HPDE6-E6E7 (cell line): Measurements from ENCODE around the gene CD247.
"Not testable (repeated sequence)": the region's sequence is repeated elsewhere in the genome, so short reads cannot be mapped to it uniquely, and the experiment has no call there.

Experiments
- DNase-seq: peaks from one replicate; pipeline ENCODE4 v3.0.0; 2011; ENCODE audit warnings: missing footprints; ENCODE audit errors: extremely low spot score

The CD247 gene

DNA sequence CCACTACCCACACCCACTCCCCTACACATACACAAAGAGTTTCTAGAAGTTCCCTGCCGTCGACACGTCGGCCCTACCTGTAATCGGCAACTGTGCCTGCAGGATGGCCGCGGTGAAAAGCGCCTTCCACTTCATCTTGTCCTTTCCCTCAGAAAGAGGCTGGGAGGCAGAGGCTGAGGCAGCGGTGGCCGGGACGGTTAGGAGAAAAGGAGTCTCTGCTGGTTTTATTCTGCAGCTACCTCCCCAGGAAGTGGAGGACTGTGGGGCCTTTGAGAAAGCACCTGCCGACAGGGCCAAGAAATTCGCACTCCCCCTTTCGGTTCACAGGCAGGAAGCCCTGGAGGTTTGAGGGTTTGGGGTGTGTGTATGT lies at the start of gene CD247:
Gene CD247, minus strand, starts transcription at position 199 of the 370 bp plus-strand sequence. Its CDS starts 64 bp downstream, at position 135.
- no peak for DNase-seq

DNA sequence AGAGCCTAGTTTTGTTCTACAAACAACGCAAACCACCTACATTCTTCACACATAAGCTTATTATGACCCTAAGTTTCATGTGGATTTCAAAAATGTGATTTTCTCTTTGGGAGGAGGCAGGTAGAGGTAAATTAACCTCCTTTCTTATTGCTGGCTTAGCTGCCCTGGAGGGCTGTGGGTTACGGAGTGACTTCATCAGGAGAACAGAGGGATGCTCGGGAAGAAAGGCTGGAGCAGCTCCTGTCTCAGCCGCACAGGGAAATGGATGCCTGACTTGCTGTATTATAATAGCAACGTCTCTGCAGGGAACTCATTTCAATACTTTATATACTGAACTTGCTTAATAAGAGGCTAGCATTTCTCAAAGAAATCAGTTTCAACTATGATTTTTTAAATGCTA lies 49.3 kb upstream of the CD247 start:
- DNase-seq = no peak

DNA sequence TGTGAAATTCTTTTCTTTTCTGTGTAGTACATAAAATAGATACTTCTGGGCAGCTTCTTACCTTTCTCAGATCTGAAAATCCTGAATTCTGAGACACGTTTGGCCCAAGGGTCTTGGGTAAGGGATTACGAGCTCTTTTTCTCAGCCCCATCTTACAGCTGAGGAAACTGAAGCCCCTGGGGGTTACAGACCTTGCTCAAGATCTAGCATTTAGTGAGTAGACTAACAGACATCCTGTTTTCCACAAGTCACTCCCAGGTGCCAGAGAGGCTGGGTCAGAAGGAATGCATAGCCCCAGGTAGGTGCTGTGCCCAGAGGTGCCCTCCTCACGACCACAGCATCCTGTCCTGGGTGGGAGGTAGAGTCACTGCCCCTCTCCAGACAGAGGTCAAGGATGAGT lies 48.4 kb upstream of the CD247 start:
- DNase-seq = no peak

DNA sequence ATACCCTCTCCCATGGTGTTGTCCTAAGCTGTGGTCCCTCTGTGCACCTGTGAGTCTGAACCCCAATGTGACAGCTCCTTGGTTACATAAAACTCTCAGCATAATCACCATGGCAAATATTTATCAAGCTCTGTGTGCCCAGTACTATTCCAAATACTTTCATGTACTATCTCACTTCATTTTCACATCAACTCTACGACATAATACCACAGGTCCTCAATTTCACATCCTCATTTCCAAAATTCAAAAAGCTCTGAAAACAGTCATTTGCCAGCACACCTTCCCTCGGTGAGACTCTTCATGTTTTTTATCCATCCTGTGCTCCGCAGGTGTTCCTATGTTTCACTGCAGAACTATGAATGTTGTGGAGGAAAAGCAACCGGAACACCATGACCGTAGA lies 47.6 kb upstream of the CD247 start:
- no peak for DNase-seq

DNA sequence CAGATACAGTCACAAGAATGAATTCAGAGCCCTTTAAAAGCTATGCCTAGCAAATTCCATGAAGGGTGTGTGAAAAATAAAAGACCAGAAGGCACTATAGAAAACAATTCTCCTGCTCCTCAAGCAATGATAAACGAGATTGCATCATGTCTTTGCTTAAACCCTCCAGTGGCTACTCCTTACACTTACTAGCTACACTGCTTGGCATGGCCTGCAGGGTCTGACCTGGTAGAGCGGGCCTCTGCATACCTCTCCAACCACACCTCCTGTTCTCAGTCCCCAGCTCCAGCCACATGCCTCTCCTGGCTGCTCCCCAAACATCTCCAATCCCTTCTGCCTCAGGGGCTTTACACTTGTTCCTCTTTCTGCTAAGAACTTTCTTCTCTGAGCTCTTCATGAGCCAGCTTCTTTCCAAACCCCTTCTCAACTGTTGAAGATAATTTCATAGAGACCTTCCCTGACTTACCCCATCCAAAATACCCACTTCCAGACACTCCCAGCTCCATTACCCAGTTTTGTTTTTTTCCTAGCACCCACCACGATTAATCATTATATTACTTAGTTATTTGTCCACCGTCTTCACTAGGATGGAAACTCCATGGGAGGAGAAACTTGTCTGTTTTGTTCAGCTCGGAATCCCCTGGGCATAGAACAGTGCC lies 46.4 kb upstream of the CD247 start:
- DNase-seq = no peak

DNA sequence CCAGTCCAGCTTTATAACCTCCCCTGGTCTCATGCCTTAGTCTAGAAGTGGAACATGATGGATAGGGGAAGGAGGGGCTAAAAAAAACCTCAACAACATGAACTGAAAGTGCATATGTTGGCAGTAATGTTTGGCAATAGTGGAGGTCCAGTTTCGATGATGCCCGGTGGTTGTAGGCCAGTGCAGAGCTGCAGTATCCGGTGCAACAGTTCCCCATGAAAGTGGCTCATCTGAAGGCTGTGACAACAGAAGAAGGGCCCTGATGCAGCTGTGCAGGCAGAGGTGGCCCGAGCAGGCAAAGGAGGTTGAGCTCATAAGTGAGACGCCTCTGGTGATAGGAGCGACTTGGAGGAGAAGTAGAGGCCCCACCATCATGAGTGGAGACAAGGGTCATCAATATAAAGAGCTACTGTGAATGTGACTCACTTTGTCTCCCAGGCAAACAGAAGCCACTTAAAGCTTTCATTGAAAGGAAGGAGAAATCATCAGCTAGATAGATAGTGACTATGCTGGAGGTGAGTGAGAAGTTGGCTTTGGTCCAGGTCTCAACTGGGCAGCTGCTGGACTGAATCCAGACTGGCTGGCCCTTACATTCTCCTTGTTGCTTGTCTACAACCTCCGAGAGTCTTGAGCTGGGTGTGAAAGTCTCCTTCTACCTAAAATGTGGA lies 45.4 kb upstream of the CD247 start:
- no peak for DNase-seq

DNA sequence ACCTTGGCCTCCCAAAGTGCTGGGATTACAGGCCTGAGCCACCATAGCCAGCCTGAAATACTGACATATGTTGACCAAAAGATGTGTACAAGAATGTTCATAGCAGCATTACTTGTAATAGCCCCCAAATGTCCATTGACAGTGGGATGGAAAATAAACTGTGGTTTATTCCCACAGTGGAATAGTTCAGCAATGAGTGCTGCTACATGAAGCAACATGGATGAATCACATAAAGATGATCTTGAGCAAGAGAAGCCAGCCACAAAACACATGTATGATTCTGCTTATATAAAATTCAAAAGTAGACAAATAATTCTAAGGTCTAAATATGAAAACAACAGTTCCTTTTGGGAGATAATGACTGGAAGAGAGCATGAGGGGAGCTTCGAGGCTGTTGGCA lies 44.4 kb upstream of the CD247 start:
- DNase-seq = no peak

DNA sequence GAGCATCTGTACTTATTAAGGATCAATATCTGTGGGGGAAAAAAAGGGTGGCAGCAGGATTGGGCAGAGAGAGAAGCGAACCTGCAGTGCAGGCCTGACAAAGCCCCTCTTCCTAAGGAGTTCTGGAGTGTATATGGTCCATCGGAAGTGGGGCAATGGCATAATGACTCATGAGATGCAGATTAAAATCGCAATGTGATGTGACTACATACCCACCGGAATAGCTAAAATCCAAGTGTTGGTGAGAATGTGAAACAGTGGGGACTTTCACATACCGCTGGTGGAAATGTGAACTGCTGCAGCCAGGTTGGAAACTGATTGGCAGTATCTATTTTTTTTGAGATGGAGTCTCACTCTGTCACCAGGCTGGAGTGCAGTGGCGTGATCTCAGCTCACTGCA lies 43.4 kb upstream of the CD247 start:
- no peak for DNase-seq

DNA sequence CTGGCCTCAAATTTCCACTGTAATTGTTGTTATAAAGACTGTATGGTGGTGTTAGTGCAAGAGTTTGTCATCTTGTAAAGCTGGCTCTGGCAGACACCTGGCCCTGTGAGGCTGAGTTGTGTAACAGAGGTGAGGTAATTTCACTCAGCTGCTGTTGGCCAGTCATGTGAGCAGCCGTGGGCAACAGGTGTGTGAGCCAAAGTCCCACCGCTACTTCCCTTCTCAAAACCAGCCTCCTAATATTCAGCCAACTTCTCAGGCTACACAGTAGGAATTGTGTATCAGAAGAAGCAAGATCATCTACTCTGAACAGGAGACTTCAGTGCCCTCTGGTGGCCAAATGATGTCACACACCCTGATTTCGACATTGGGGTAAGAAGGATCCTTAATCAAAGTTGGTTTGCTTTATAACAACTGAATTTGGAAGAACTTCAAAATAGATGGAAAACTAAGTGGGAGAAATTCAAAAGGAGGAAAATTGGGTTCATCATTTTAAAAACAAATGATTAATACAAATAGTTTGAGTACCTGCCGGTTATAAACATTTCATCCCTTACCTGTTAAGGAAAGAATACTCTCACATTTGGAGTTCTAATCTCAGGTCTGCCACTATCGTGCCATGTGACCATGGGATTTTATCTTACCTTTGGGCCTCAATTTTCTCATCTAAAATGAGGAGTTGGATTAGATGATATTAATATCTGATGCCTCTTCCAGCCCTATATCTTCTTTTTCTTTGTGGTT lies 37.8 kb upstream of the CD247 start:
- DNase-seq = peak; percentile 63

DNA sequence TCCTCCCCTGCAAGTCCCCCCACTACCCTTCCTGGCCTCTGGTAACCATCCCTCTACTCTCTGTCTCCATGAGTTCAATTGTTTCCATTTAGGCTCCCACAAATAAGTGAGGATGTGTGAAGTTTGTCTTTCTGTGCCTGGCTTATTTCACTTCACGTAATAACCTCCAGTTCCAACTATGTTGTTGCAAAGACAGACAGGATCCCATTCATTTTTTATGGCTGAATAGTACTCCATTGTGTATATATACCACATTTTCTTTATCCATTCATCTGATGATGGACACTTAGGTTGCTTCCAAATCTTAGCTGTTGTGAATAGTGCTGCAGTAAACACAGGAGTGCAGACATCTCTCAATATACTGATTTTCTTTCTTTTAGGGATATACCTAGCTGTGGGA lies 36.7 kb upstream of the CD247 start:
- DNase-seq = not testable (repeated sequence)

DNA sequence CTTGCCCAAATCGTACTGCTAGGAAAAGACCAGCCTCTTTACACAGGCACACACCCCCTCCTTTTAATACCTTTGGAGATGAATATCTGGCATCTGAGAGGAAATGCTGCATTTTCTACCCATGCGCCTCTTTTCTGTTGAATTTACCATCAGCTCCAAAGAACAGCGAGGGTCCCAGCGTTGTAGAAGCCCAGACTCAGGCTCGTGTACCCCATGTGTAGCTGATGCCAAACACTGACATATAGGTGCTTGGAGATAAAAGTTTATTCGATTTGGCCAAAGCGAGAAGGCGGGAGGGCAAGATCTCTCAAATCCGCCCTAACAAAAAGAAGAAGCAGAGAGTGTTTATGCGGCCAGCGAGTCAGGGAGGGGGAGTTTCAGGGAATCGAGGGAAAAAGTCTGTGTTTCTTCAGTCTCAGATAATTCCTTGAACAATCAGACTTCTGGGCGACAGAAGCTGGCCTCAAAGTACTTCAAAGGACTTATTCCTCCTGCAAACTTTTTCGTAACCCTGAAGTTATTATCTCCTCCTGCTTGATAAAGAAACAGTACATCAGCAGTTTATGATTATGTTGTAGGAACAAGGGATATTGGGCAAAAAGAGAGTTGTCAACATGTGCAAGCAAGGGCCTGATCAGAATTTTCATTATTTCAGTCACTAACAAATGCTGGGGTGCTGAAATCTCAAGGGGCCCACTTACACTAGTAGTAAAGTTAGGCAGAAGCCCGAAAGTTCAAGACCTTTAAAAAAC lies 35.9 kb upstream of the CD247 start:
- DNase-seq = no peak

DNA sequence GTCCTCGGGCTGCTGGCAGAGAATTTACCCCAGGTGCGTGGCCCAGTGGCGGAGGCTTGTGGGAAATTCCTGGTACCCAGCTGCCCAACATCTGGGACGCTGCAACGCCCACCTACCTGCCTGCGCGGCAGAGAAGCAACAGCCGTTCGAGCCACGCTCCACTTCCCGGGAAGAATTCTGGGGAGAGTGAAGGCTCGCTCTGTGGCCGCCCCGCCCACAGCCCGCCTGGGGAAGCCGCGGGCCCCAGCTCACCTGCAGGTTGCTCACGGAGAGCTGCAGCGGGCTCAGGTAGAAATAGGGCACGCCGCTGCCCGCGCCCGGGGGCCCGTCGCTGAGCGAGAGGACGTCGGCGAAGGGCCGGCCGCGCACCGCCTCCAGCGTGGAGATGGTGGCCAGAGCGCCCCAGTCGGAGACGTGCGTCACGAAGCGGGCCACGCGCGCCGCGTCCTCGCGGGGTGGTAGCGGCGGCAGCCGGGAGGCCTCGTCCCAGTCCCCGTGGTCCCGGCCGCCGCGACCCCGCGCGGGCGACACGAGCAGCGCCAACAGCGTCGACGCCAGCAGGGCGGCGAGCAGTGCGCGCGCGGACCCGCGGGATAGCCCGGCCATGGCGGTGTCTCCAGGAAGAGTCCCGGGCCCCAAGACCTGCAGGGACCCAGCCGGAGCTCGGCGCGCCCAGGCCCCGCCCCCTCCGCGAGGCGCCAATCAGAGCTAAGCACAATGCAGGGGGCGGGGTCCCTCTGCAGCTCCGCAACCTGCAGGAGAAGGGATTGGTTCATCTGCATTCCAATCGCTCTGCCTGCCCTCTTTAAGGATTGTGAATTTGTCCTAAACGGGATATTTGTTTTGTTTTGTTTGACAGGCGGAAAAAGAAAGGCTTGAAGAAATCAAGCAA lies 35.1 kb upstream of the CD247 start, which contains the start of gene CREG1:
Gene CREG1, minus strand, starts transcription at position 627 of the 892 bp plus-strand sequence.
- DNase-seq = peak; percentile 97

DNA sequence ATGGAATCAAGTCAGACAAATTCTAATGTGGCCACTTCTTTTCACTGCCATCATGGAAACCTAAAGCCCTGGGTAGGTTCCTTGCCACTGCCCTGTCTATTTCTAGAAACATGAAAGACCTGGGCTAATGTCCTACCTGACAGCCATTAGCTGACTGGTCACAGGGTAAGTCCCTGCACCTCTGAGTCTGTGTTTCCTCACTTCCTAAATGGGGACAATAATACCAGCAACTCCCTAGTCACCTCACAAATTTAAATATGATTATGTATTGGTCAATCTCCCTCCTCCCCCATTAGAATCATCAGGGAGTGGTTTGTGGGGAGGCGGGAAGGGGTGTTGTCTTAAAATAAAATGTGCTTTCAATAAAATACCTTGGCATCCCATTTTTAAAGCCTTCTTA lies 33.0 kb upstream of the CD247 start:
- no peak for DNase-seq

DNA sequence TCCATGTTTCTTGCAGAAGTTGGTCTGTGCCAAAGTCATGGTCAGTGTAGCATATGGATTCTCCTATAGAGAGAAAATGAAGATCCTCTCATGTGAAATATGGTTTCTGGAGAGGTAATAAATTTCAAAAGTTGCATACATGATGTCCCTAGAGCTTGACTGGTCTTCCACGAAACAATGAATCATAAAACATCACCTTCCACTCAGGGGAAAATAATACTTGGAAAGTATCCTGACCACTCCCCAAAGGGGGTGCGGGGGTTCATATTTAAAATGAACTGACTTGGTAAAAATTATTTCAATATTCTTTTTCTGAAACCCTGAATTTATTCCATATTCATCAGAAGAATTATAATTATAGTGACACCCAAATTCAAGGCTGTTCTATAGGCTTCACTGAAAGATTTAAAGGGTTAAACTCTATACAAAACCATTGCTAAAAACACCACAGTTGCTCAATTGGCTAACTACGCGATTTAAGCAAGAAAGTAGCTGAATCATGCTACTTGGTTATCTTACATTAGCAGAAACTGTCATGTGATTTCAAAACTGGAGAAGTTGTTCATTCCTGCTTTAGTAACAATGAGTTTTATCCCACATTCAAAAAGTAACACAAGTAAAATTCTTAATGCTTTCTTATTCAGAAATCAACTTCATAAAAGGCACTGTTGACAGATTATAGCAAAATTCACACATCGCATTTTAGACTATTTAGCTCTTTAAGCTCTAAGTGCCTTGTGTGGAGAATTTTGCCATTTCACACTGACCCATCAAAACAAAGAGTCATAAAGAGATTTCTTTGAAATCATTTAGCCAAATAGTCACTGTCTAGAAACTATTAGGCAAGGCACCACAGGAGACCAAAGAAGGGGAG lies 30.0 kb upstream of the CD247 start:
- DNase-seq = no peak

DNA sequence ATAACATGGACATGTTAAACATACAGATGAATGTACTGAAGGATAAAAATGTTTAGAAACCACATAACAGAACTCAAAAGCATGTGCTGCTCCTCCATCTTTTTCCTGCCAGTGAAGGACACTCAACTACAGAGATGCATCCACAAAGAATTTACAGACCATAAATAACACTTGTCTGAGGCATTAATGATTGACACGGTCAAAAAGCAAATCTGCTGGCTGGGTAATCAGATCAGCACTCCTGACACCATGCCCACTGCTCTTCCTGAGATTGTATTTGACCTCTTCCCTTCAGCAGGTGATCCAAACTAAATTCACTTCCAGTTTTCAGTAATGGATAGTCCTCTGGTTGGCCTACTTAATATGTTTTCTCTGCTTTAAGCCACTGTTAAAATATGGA lies 28.6 kb upstream of the CD247 start:
- DNase-seq = no peak

DNA sequence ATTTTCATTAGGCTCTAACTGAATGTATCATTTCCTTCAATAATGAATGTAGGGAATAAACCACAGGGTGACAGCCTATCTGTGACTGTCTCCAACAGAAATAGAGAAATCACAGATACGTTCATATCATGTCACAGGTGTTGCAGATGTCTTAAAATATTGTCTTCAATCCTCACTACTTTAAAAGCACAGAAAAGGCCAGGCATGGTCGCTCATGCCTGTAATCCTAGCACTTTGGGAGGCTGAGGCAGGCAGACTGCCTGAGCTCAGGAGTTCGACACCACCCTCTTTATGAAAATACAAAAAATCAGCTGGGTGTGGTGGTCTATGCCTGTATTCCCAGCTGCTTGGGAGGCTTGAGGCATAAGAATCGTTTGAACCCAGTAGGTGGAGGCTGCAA lies 27.0 kb upstream of the CD247 start:
- DNase-seq = no peak

DNA sequence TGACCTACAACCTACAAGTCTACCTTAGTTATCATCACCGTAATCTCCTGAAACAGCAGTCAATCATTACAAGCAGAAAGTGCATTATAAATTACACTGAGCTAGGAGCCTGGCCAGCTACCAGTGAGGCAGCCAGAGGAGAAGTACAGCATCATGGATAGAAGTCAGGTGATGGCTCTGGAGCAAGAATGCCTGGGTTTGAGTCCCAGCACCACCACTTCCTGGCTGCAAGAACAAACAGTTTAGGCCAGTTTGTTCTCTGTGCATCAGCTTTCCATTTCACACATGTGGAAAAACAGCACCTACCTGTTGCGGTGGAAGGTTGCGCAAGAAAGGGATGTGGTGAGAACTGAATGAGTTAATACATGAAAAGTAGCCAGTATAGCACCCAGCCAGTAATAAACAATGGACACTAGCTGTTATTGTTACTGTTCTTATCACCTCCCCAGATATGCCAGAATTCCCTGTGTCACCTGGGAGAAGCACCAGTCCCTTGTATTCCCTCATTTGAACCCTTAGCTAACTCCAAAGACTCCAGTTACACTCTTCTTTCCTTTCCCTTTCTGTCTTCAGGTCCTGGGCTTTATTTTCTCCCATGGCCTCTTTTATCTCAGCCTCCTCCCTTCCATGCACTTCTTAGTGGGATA lies 26.2 kb upstream of the CD247 start:
- peak; percentile 63 for DNase-seq

DNA sequence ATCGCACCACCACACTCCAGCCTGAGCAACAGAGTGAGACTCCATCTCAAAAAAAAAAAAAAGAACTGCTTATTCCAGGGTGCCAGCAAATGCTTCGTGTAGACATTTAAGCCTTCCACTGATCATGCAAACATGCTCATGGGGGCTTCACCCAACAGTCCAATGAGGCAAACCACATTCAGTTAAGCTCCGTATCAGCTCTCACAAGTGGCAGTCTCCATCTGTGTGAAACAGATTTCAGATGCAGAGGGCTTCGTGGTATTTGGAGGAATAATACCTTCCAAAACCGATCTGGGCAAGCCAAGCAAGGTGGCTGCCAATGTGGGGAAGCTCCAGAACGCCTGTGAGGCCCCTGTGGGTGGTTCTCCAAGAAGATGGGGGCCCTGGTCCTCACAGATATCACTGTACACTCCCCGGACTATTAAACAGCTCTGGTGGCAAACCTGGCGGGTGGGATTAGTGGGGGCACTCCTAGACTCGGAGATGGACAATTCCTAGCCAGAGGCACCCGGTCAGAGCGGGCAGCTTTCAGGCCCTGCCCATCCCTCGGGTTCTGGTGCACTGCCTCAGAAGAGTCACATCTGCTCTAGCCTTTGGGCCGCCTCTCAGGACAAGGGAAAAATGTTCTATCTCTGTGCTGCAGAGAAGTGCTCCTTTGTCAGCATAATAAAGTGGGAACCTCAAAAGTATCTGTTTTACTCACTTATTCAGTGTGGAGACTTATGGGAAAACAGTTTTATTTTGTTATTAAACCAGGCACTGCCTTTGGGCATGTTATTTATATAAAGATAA lies 25.1 kb upstream of the CD247 start:
- DNase-seq = no peak
